H1 (cell line): ENCODE measurements around the gene PPCDC.

Experiments used
- CHD2 ChIP-seq: IDR thresholded peaks from 2 replicates; pipeline ENCODE4 v1.6.1; 2012; ENCODE audit warnings: low read length, improper control_type of control experiment
- EGR1 ChIP-seq: IDR thresholded peaks from 2 replicates; pipeline ENCODE4 v1.6.1; 2011; ENCODE audit warnings: low read depth, low read length, borderline replicate concordance
- POLR2A ChIP-seq, 2 experiments: IDR thresholded peaks; 1 replicate in 1 of 2; 2 replicates in 1 of 2; pipeline ENCODE4 v1.6.1; 2011; ENCODE audit warnings: low read depth in 2 of 2, low read length in 2 of 2, mild to moderate bottlenecking in 2 of 2; ENCODE audit errors: control extremely low read depth in 1 of 2
- POLR2AphosphoS5 ChIP-seq: IDR thresholded peaks from 2 replicates; pipeline ENCODE4 v1.6.1; 2011; ENCODE audit warnings: low read depth, low read length
- SUZ12 ChIP-seq: fragments of 200-600 bp; sonication (generic); IDR thresholded peaks from 2 replicates; pipeline ENCODE4 v1.6.1; 2012; ENCODE audit warnings: mild to moderate bottlenecking, inconsistent platforms, low read length, moderate library complexity, mixed read lengths
- TBP ChIP-seq: IDR thresholded peaks from 2 replicates; pipeline ENCODE4 v1.6.1; 2011; ENCODE audit warnings: low read depth, low read length, improper control_type of control experiment
- TCF12 ChIP-seq: IDR thresholded peaks from 2 replicates; pipeline ENCODE4 v1.6.1; 2011; ENCODE audit warnings: low read depth, mild to moderate bottlenecking, low read length
- YY1 ChIP-seq: IDR thresholded peaks from 2 replicates; pipeline ENCODE4 v1.6.1; 2011; ENCODE audit warnings: low read depth, mild to moderate bottlenecking, low read length
- TF ChIP-seq, protein P1 (sequence below), 3 experiments: IDR thresholded peaks; 1 replicate in 2 of 3; 2 replicates in 1 of 3; pipeline versions ENCODE4 v1.5.1 to v1.6.1; 2011; ENCODE audit warnings: low read length in 3 of 3, mild to moderate bottlenecking in 3 of 3, inconsistent platforms in 2 of 3, low read depth in 1 of 3, moderate library complexity in 1 of 3; ENCODE audit not compliant: insufficient read depth in 1 of 3; ENCODE audit errors: control extremely low read depth in 1 of 3
- TF ChIP-seq, protein P2 (sequence below): IDR thresholded peaks from 2 replicates; pipeline ENCODE4 v1.6.1; 2011; ENCODE audit warnings: low read depth, mild to moderate bottlenecking, low read length; ENCODE audit not compliant: insufficient read depth
- TF ChIP-seq, protein P3 (sequence below): IDR thresholded peaks from 2 replicates; pipeline ENCODE4 v1.6.1; 2011; ENCODE audit warnings: low read length, improper control_type of control experiment

DNA sequence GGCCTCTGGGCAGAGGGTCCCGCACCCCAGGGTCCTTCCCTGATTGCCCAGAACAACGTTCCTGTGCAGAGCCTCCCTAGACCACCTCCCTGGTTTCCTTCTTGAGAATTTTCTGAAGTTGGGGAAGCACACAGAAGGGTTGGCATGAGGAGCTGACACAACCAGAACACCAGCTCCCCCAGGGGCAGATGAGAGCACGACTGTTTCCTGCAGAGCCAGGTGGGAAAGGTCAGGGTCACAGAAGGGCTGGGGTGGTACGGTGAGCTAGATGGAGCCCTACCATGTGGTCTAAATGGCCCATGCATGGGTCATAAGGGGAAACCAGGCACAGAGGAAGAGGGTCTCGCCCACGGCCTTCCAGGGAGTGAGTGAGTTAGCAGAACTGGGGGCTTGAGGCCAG lies 10.4 kb downstream of the PPCDC start:
- TF ChIP-seq SUZ12, result no peak
- TF ChIP-seq, protein P1, sequence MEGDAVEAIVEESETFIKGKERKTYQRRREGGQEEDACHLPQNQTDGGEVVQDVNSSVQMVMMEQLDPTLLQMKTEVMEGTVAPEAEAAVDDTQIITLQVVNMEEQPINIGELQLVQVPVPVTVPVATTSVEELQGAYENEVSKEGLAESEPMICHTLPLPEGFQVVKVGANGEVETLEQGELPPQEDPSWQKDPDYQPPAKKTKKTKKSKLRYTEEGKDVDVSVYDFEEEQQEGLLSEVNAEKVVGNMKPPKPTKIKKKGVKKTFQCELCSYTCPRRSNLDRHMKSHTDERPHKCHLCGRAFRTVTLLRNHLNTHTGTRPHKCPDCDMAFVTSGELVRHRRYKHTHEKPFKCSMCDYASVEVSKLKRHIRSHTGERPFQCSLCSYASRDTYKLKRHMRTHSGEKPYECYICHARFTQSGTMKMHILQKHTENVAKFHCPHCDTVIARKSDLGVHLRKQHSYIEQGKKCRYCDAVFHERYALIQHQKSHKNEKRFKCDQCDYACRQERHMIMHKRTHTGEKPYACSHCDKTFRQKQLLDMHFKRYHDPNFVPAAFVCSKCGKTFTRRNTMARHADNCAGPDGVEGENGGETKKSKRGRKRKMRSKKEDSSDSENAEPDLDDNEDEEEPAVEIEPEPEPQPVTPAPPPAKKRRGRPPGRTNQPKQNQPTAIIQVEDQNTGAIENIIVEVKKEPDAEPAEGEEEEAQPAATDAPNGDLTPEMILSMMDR (IDR thresholded peaks at IDR 0.05; ENCODE audit: control extremely low read depth in 1 of 3, insufficient read depth in 1 of 3, low read depth in 1 of 3, low read length in 3 of 3), result peak in 2 of 3 experiments; percentile 33; a peak in 2 of 4 replicates
- no peak for TF ChIP-seq EGR1
- no peak for TF ChIP-seq YY1
- no peak for TF ChIP-seq POLR2A (IDR thresholded peaks at IDR 0.05; ENCODE audit: control extremely low read depth in 1 of 2, low read depth in 2 of 2, low read length in 2 of 2)
- no peak for TF ChIP-seq TBP
- no peak for TF ChIP-seq TCF12
- TF ChIP-seq, protein P2, sequence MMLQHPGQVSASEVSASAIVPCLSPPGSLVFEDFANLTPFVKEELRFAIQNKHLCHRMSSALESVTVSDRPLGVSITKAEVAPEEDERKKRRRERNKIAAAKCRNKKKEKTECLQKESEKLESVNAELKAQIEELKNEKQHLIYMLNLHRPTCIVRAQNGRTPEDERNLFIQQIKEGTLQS, result no peak
- TF ChIP-seq, protein P3, sequence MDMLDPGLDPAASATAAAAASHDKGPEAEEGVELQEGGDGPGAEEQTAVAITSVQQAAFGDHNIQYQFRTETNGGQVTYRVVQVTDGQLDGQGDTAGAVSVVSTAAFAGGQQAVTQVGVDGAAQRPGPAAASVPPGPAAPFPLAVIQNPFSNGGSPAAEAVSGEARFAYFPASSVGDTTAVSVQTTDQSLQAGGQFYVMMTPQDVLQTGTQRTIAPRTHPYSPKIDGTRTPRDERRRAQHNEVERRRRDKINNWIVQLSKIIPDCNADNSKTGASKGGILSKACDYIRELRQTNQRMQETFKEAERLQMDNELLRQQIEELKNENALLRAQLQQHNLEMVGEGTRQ, result no peak
- no peak for TF ChIP-seq CHD2
- no peak for TF ChIP-seq POLR2AphosphoS5
